ENCODE results near the gene ALX3.

- TF ChIP-seq CTCF (IDR thresholded peaks at IDR 0.05) (no peak), POLR2A (IDR thresholded peaks at IDR 0.05) (no peak)
Observed at GRCh38 chr1:110058591-110058990, 11.9 kb downstream of the ALX3 start.

All from thyroid gland (tissue), 4 donors.